GM18502 (cell line): ENCODE results near the gene AFMID.
"Not testable (repeated sequence)": the region's sequence is repeated elsewhere in the genome, so short reads cannot be mapped to it uniquely, and the experiment has no call there.

Experiments used
- ATAC-seq: cut with Tn5 transposase; IDR thresholded peaks from one replicate; pipeline ENCODE4 v1.9.1; 2021; ENCODE audit warnings: mild to moderate bottlenecking; ENCODE audit not compliant: unreplicated experiment, poor library complexity

Gene AFMID

GRCh38 chr17:78214706-78215061 lies 27.5 kb downstream of the AFMID start:
- ATAC-seq: no peak

DNA sequence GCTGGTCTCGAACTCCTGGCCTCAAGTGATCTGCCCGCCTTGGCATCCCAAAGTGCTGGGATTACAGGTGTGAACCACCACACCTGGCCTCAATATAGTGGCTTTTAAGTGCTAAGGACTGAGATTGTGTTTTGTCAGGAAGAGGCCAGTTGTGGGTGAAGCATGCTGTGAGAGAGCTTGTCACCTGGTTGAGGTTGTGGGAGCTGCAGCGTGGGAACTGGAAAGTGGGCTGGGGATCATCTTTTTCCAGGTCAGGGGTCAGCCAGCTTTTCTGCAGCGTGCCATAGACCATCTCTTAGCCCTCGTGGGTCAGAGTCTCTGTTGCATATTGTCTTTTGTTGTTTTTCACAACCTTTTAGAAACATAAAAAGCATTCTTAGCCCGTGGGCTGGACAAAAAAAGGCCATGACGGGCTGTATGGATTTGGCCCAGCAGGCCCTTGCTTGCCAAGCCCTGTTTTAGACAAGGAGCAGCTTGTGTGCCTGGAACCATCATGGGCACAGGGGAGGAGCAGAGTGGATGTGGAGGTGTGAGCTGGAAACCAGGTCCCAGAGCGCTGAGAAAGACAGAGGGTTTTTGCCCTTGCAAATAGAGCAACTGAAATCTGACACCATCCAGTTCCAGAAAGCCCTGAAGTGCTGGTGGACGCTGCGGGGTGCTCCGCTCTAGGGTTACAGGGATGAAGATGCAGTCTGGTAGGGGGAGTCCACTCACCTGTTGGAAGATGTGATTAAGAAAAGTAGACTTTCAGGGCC lies 32.4 kb downstream of the AFMID start:
- ATAC-seq: no peak

GRCh38 chr17:78223061-78223460 lies 35.9 kb downstream of the AFMID start:
- ATAC-seq: no peak

- no peak for ATAC-seq
Observed at GRCh38 chr17:78223765-78224164, 36.6 kb downstream of the AFMID start.

- ATAC-seq: no peak
Observed at GRCh38 chr17:78224231-78225087, 37.3 kb downstream of the AFMID start.

DNA sequence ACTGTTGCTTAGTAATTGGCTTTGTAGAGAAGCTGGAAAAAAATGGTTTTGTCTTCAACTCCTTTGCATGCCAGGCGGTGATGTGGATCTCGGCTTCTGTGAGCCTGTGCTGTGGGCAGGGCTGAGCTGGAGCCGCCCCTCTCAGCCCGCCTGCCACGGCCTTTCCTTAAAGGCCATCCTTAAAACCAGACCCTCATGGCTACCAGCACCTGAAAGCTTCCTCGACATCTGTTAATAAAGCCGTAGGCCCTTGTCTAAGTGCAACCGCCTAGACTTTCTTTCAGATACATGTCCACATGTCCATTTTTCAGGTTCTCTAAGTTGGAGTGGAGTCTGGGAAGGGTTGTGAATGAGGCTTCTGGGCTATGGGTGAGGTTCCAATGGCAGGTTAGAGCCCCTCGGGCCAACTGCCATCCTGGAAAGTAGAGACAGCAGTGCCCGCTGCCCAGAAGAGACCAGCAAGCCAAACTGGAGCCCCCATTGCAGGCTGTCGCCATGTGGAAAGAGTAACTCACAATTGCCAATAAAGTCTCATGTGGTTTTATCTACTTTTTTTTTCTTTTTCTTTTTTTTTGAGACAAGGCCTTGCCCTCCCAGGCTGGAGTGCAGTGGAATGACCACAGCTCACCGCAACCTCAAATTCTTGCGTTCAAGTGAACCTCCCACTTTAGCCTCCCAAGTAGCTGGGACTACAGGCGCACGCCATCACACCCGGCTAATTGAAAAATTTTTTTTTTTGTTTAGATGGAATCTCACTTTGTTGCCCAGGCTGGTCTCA lies 38.1 kb downstream of the AFMID start:
- ATAC-seq: no peak

GRCh38 chr17:78226055-78226758 lies 39.0 kb downstream of the AFMID start:
- ATAC-seq: no peak

GRCh38 chr17:78226759-78227454 lies 39.7 kb downstream of the AFMID start:
- no peak for ATAC-seq

DNA sequence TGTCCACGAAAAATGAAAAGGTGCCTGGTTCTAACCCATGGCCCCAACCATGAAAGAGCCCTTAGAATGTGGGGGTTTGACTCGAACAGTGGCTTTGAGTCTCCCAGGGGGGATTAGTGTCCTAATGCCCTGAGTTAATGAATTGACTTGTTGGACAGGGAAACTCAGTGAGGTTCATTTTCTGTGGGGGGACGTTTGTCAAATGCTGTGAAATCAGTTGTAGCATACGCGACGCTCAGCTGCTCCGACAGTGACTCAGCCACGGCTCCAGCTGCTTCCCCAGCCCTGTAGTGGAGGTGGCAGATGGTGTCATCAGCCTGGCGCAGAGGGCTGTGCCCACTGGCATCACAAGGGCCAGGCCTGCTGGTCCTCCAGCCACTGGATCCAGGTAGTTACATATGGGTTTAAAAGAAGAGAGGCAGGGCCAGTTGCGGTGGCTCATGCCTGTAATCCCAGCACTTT lies 40.3 kb downstream of the AFMID start:
- no peak for ATAC-seq

- no peak for ATAC-seq
Observed at GRCh38 chr17:78228176-78228575, 41.0 kb downstream of the AFMID start.

- ATAC-seq: no peak
Observed at GRCh38 chr17:78230252-78230962, 43.2 kb downstream of the AFMID start.

DNA sequence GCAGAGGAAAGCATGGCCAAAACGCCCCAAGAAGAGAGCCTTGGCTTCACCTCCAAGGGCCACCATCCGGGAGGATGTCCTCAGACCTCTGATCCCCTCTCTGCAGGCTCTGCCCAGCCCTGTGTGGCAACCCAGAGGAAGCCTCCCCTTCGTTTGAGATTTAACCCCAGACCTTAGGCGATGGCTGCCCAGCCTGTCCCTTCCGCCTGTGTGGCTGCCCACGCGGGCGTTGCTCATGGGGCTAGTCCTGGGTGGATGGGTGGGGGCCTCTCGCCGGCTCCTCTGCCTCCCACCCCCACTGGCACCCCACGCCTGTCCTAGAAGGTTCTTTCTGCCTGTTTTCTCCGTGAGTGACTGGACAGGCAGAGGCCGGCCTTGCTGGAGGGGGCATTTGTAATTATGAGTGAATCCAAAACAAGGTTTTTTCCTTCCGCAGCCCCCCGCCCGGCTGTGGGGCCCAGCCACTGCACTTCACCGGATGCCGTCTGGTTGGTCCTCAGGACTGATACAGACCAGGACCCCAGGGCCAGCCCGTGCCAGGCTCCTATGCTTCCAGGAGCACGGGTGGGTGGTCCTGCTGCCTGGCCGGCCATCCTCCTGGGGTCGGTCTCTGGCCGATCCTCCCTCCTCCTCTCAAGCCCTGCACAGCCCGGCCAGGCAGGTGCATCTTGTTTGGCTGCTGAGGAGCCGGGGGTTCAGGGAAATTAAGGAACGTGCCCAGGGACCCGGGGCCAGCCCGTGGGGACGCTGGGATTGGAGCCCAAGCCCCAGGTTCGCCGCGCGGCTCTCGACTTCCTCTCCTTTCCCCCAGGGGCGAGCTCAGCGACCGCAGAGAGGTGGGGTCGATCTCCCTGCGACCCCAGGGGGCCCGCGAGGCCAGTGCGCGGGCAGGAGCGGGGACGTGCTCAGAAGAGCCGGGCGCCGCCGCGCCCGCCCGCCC lies 44.1 kb downstream of the AFMID start, which contains the start of gene TMEM235:
Gene TMEM235, plus strand, starts transcription at position 636 of the 940 bp plus-strand sequence. CDS start 393 bp downstream, outside the sequence.
- ATAC-seq: no peak

GRCh38 chr17:78231991-78232858 lies 45.1 kb downstream of the AFMID start:
- no peak for ATAC-seq

GRCh38 chr17:78232859-78233173 lies 45.7 kb downstream of the AFMID start:
- ATAC-seq: no peak

- ATAC-seq: no peak
Observed at GRCh38 chr17:78233678-78234077, 46.5 kb downstream of the AFMID start.

GRCh38 chr17:78234261-78234865 lies 47.2 kb downstream of the AFMID start:
- no peak for ATAC-seq

DNA sequence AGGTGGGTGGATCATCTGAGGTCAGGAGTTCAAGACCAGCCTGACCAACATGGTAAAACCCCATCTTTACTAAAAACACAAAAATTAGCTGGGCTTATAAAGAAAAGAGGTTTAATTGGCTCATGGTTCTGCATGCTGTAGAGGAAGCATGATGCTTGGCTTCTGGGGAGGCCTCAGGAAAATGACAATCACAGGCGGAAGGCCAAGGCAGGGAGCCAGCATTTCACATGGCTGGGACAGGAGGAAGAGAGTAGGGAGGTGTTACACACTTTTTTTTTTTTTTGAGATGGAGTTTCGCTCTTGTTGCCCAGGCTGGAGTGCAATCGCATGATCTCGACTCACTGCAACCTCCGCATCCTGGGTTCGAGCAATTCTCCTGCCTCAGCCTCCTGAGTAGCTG lies 47.9 kb downstream of the AFMID start:
- ATAC-seq: not testable (repeated sequence)
